Sigmoid colon (tissue), 4 donors: ENCODE results near the gene VPS51.

Source experiments
- EP300 ChIP-seq, 4 donors: sonication (generic); formaldehyde crosslinking; IDR thresholded peaks; one replicate each; pipeline ENCODE4 v1.6.1; 2017; ENCODE audit warnings: antibody characterized with exemption in 4 of 4
- POLR2AphosphoS5 ChIP-seq, 4 donors: sonication (generic); formaldehyde crosslinking; IDR thresholded peaks; one replicate each; pipeline ENCODE4 v1.6.1; 2017; ENCODE audit warnings: antibody characterized with exemption in 4 of 4
- TF ChIP-seq, protein P1 (sequence below), 4 experiments: fragments of 450-650 bp in 3 of 4; fragments of 200-600 bp in 1 of 4; IDR thresholded peaks; one replicate each; pipeline ENCODE4 v1.5.1; 2016 to 2019; ENCODE audit warnings: antibody characterized with exemption in 4 of 4, mild to moderate bottlenecking in 3 of 4, moderate library complexity in 2 of 4

DNA sequence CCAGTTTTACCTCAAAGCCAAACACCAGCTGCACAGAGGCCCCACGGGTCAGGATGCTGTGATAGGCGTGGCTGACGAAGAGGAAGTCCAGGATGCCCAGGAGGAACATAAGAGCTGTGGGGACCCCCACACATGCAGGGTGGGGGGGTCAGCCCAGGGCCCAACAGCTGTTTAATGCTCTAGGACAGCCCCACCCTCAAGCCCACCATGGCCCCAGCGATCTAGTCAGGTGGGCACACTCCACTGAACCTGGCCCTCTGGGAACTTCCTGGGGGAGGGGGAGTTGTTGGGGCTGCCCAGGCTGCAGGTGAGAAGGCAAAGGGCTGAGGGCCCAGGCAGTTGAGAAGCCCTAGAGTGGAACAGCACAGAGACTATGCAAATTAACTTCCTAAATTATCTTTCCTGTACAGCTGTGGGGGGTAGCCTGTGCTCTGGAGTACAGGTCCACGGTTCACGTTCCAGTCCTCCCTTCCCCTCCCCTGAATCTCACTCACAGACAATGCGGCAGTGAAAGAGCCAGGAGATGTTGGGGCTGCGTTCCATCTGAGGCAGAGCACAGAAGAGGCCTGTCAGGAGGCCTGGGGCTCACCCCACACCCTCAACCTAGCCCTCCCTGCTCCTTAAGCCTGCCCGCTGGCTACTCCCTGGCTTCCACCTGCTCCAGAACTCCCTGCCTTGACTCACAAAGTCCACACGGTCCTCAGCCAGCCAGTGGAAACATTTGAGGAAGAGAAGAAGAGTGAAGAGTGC, 36.4 kb downstream of the VPS51 start:
- TF ChIP-seq, protein P1, sequence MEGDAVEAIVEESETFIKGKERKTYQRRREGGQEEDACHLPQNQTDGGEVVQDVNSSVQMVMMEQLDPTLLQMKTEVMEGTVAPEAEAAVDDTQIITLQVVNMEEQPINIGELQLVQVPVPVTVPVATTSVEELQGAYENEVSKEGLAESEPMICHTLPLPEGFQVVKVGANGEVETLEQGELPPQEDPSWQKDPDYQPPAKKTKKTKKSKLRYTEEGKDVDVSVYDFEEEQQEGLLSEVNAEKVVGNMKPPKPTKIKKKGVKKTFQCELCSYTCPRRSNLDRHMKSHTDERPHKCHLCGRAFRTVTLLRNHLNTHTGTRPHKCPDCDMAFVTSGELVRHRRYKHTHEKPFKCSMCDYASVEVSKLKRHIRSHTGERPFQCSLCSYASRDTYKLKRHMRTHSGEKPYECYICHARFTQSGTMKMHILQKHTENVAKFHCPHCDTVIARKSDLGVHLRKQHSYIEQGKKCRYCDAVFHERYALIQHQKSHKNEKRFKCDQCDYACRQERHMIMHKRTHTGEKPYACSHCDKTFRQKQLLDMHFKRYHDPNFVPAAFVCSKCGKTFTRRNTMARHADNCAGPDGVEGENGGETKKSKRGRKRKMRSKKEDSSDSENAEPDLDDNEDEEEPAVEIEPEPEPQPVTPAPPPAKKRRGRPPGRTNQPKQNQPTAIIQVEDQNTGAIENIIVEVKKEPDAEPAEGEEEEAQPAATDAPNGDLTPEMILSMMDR (IDR thresholded peaks at IDR 0.05) = no peak
- TF ChIP-seq EP300 (IDR thresholded peaks at IDR 0.05) = no peak
- no peak for TF ChIP-seq POLR2AphosphoS5 (IDR thresholded peaks at IDR 0.05)
